GM21367 (cell line): ENCODE measurements around the gene SMIM8.

Source experiments
- ATAC-seq: cut with Tn5 transposase; IDR thresholded peaks from one replicate; pipeline ENCODE4 v1.9.1; 2021; ENCODE audit not compliant: unreplicated experiment

The SMIM8 gene

DNA sequence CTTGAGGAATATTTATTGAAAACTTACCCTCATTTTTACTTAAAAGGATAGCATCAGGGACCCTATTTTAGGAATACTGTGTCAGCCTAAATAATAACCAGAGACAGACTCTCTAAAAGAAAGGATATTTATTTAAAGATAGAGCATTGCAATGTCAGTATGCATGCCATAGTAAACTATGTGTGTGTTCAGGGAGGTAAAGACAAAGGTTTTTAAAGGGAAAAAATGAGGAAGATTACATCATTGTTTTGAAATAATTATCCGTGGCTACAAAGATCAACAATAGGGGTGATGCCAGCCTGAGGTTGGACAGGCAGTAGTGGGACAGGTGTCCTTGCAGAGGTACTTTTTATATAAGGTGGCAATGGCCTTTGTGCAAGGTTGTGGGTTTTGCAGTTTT, 61.6 kb downstream of the SMIM8 start:
- no peak for ATAC-seq

DNA sequence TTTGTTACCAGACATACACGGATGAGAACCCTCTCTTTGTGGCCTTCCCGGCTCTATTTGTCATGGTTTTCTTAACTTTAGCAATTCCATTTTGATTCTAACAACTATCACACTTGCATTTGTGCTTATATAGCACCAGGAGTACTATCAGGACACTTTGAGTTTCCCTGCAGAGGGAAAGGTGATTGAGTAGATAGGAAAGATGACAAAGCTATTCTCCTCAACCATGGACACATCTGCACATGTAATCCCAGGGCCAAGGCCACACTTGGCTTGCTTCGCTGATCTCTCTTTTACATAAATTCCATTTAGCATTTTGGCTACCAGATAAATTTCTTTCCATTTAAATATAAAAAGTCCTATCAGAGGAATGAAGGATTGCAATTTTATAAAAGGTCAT, 62.1 kb downstream of the SMIM8 start:
- no peak for ATAC-seq

DNA sequence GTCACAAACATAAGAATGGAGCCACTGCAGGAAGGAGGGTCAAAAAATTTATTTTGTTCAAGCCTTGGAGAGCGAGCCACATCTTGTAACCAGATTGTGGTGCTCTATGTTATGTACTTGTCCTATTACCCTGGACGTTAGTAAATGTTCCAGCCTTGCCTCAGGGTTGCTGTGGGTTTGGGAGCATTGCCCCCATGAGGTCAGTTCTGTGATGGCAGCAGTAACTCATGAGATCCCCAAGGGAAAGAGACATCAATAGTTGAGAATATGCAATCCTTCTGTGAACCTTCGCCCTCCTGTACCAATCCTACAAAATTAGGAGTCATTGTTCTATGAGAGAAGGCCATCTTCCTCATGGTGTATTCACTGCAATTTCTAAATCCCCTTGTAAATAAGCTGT, 68.9 kb downstream of the SMIM8 start:
- ATAC-seq, result no peak
